Measurements from ENCODE around the gene INHBE.

DNA sequence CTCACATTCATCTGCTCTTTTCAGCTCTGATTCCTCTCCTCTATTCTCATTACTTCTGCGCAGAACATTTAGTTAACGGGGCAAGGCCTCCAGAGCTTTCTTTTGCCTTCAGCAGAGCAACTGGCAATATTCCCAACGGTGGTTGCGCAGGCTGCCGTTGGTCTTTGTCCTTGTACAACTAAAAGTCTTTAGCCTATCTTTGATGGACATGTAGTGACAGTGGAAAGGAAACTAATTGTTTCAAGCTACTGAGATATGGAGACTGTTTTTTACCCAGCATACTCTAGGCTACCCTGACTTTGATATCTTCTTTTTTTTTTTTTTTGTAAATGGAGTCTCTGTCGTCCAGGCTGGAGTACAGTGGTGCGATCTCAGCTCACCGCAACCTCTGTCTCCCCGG is 36.9 kb upstream of the INHBE start:
- TF ChIP-seq, protein P1, sequence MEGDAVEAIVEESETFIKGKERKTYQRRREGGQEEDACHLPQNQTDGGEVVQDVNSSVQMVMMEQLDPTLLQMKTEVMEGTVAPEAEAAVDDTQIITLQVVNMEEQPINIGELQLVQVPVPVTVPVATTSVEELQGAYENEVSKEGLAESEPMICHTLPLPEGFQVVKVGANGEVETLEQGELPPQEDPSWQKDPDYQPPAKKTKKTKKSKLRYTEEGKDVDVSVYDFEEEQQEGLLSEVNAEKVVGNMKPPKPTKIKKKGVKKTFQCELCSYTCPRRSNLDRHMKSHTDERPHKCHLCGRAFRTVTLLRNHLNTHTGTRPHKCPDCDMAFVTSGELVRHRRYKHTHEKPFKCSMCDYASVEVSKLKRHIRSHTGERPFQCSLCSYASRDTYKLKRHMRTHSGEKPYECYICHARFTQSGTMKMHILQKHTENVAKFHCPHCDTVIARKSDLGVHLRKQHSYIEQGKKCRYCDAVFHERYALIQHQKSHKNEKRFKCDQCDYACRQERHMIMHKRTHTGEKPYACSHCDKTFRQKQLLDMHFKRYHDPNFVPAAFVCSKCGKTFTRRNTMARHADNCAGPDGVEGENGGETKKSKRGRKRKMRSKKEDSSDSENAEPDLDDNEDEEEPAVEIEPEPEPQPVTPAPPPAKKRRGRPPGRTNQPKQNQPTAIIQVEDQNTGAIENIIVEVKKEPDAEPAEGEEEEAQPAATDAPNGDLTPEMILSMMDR (IDR thresholded peaks at IDR 0.05) = no peak
- TF ChIP-seq POLR2A (IDR thresholded peaks at IDR 0.05) = no peak
